ENCODE results near the gene NCF4.

NCF4 gene

GRCh38 chr22:36891646-36892045 is 30.8 kb downstream of the NCF4 start:
- Histone ChIP-seq H3K27me3 (replicated peaks; ENCODE audit: control insufficient read depth, insufficient read depth, low read length, poor library complexity, severe bottlenecking) (no peaks in the 10 kb centered on the region), H3K27ac (ENCODE audit: insufficient read depth, low read length, poor library complexity, severe bottlenecking) (no peak overlapping the region), H3K9me3 (ENCODE audit: control insufficient read depth, low read length) (no peaks in the 10 kb centered on the region), H3K36me3 (ENCODE audit: control insufficient read depth, insufficient read depth, low read length) (no peaks in the 10 kb centered on the region), H3K4me3 (ENCODE audit: insufficient read depth, low read depth, low read length, poor library complexity, severe bottlenecking) (no peak overlapping the region), H3K4me1 (ENCODE audit: control insufficient read depth, insufficient read depth, low read length, poor library complexity, severe bottlenecking) (no peaks in the 10 kb centered on the region)
- DNase-seq = no peak

- no peak for DNase-seq
Observed at GRCh38 chr22:36892292-36892691, 31.5 kb downstream of the NCF4 start.

GRCh38 chr22:36893262-36893661 is 32.5 kb downstream of the NCF4 start:
- Histone ChIP-seq H3K4me3 (ENCODE audit: insufficient read depth, low read depth, low read length, poor library complexity, severe bottlenecking) (no peak overlapping the region), H3K4me1 (ENCODE audit: control insufficient read depth, insufficient read depth, low read length, poor library complexity, severe bottlenecking) (no peaks in the 10 kb centered on the region), H3K27me3 (replicated peaks; ENCODE audit: control insufficient read depth, insufficient read depth, low read length, poor library complexity, severe bottlenecking) (no peaks in the 10 kb centered on the region), H3K27ac (ENCODE audit: insufficient read depth, low read length, poor library complexity, severe bottlenecking) (no peak overlapping the region), H3K9me3 (ENCODE audit: control insufficient read depth, low read length) (no peaks in the 10 kb centered on the region), H3K36me3 (ENCODE audit: control insufficient read depth, insufficient read depth, low read length) (no peaks in the 10 kb centered on the region)
- DNase-seq = no peak

More at GRCh38 chr22:36892292-36892691, 31.5 kb downstream of the NCF4 start:
- Histone ChIP-seq H3K4me3 (ENCODE audit: insufficient read depth, low read depth, low read length, poor library complexity, severe bottlenecking) (no peak overlapping the region), H3K27me3 (replicated peaks; ENCODE audit: control insufficient read depth, insufficient read depth, low read length, poor library complexity, severe bottlenecking) (no peaks in the 10 kb centered on the region), H3K36me3 (ENCODE audit: control insufficient read depth, insufficient read depth, low read length) (no peaks in the 10 kb centered on the region), H3K4me1 (ENCODE audit: control insufficient read depth, insufficient read depth, low read length, poor library complexity, severe bottlenecking) (no peaks in the 10 kb centered on the region), H3K9me3 (ENCODE audit: control insufficient read depth, low read length) (no peaks in the 10 kb centered on the region), H3K27ac (ENCODE audit: insufficient read depth, low read length, poor library complexity, severe bottlenecking) (no peak overlapping the region)

GRCh38 chr22:36894266-36894665 is 33.5 kb downstream of the NCF4 start:
- H3K4me3 ChIP-seq (ENCODE audit: insufficient read depth, low read depth, low read length, poor library complexity, severe bottlenecking) = no peak overlapping the region
- no peak for DNase-seq
- no peaks in the 10 kb centered on the region for H3K36me3 ChIP-seq (ENCODE audit: control insufficient read depth, insufficient read depth, low read length)
- H3K27ac ChIP-seq (ENCODE audit: insufficient read depth, low read length, poor library complexity, severe bottlenecking) = no peak overlapping the region
- H3K9me3 ChIP-seq (ENCODE audit: control insufficient read depth, low read length) = no peaks in the 10 kb centered on the region
- no peaks in the 10 kb centered on the region for H3K4me1 ChIP-seq (ENCODE audit: control insufficient read depth, insufficient read depth, low read length, poor library complexity, severe bottlenecking)
- H3K27me3 ChIP-seq (replicated peaks; ENCODE audit: control insufficient read depth, insufficient read depth, low read length, poor library complexity, severe bottlenecking) = no peaks in the 10 kb centered on the region

- Histone ChIP-seq H3K9me3 (ENCODE audit: control insufficient read depth, low read length) (no peaks in the 10 kb centered on the region), H3K36me3 (ENCODE audit: control insufficient read depth, insufficient read depth, low read length) (no peaks in the 10 kb centered on the region), H3K27ac (ENCODE audit: insufficient read depth, low read length, poor library complexity, severe bottlenecking) (no peak overlapping the region), H3K27me3 (replicated peaks; ENCODE audit: control insufficient read depth, insufficient read depth, low read length, poor library complexity, severe bottlenecking) (no peaks in the 10 kb centered on the region), H3K4me3 (ENCODE audit: insufficient read depth, low read depth, low read length, poor library complexity, severe bottlenecking) (no peak overlapping the region), H3K4me1 (ENCODE audit: control insufficient read depth, insufficient read depth, low read length, poor library complexity, severe bottlenecking) (no peaks in the 10 kb centered on the region)
- no peak for DNase-seq
Observed at GRCh38 chr22:36897611-36898010, 36.8 kb downstream of the NCF4 start.

- H3K27me3 ChIP-seq (replicated peaks; ENCODE audit: control insufficient read depth, insufficient read depth, low read length, poor library complexity, severe bottlenecking) = no peaks in the 10 kb centered on the region
- no peaks in the 10 kb centered on the region for H3K4me1 ChIP-seq (ENCODE audit: control insufficient read depth, insufficient read depth, low read length, poor library complexity, severe bottlenecking)
- no peaks in the 10 kb centered on the region for H3K9me3 ChIP-seq (ENCODE audit: control insufficient read depth, low read length)
- DNase-seq = no peak
- H3K36me3 ChIP-seq (ENCODE audit: control insufficient read depth, insufficient read depth, low read length) = no peaks in the 10 kb centered on the region
- H3K4me3 ChIP-seq (ENCODE audit: insufficient read depth, low read depth, low read length, poor library complexity, severe bottlenecking) = no peak overlapping the region
- H3K27ac ChIP-seq (ENCODE audit: insufficient read depth, low read length, poor library complexity, severe bottlenecking) = no peak overlapping the region
Observed at GRCh38 chr22:36898690-36899089, 37.9 kb downstream of the NCF4 start.

GRCh38 chr22:36899498-36899897 is 38.7 kb downstream of the NCF4 start:
- no peaks in the 10 kb centered on the region for H3K9me3 ChIP-seq (ENCODE audit: control insufficient read depth, low read length)
- no peaks in the 10 kb centered on the region for H3K4me1 ChIP-seq (ENCODE audit: control insufficient read depth, insufficient read depth, low read length, poor library complexity, severe bottlenecking)
- DNase-seq = no peak
- no peak overlapping the region for H3K4me3 ChIP-seq (ENCODE audit: insufficient read depth, low read depth, low read length, poor library complexity, severe bottlenecking)
- no peak overlapping the region for H3K27ac ChIP-seq (ENCODE audit: insufficient read depth, low read length, poor library complexity, severe bottlenecking)
- peaks cover under 1% of the 10 kb centered on the region for H3K27me3 ChIP-seq (replicated peaks; ENCODE audit: control insufficient read depth, insufficient read depth, low read length, poor library complexity, severe bottlenecking)
- no peaks in the 10 kb centered on the region for H3K36me3 ChIP-seq (ENCODE audit: control insufficient read depth, insufficient read depth, low read length)

GRCh38 chr22:36900225-36900624 is 39.4 kb downstream of the NCF4 start:
- no peak for DNase-seq
- H3K4me3 ChIP-seq (ENCODE audit: insufficient read depth, low read depth, low read length, poor library complexity, severe bottlenecking) = no peak overlapping the region
- H3K9me3 ChIP-seq (ENCODE audit: control insufficient read depth, low read length) = no peaks in the 10 kb centered on the region
- no peaks in the 10 kb centered on the region for H3K36me3 ChIP-seq (ENCODE audit: control insufficient read depth, insufficient read depth, low read length)
- H3K27ac ChIP-seq (ENCODE audit: insufficient read depth, low read length, poor library complexity, severe bottlenecking) = no peak overlapping the region
- H3K4me1 ChIP-seq (ENCODE audit: control insufficient read depth, insufficient read depth, low read length, poor library complexity, severe bottlenecking) = no peaks in the 10 kb centered on the region
- peaks cover 4% of the 10 kb centered on the region for H3K27me3 ChIP-seq (replicated peaks; ENCODE audit: control insufficient read depth, insufficient read depth, low read length, poor library complexity, severe bottlenecking)

GRCh38 chr22:36900880-36901279 is 40.1 kb downstream of the NCF4 start:
- Histone ChIP-seq H3K4me3 (ENCODE audit: insufficient read depth, low read depth, low read length, poor library complexity, severe bottlenecking) (no peak overlapping the region), H3K4me1 (ENCODE audit: control insufficient read depth, insufficient read depth, low read length, poor library complexity, severe bottlenecking) (no peaks in the 10 kb centered on the region), H3K9me3 (ENCODE audit: control insufficient read depth, low read length) (no peaks in the 10 kb centered on the region), H3K27me3 (replicated peaks; ENCODE audit: control insufficient read depth, insufficient read depth, low read length, poor library complexity, severe bottlenecking) (peaks cover 4% of the 10 kb centered on the region), H3K27ac (ENCODE audit: insufficient read depth, low read length, poor library complexity, severe bottlenecking) (no peak overlapping the region), H3K36me3 (ENCODE audit: control insufficient read depth, insufficient read depth, low read length) (no peaks in the 10 kb centered on the region)
- no peak for DNase-seq

- Histone ChIP-seq H3K9me3 (ENCODE audit: control insufficient read depth, low read length) (no peaks in the 10 kb centered on the region), H3K4me1 (ENCODE audit: control insufficient read depth, insufficient read depth, low read length, poor library complexity, severe bottlenecking) (no peaks in the 10 kb centered on the region), H3K27ac (ENCODE audit: insufficient read depth, low read length, poor library complexity, severe bottlenecking) (no peak overlapping the region), H3K27me3 (replicated peaks; ENCODE audit: control insufficient read depth, insufficient read depth, low read length, poor library complexity, severe bottlenecking) (peaks cover 4% of the 10 kb centered on the region), H3K4me3 (ENCODE audit: insufficient read depth, low read depth, low read length, poor library complexity, severe bottlenecking) (no peak overlapping the region), H3K36me3 (ENCODE audit: control insufficient read depth, insufficient read depth, low read length) (no peaks in the 10 kb centered on the region)
- no peak for DNase-seq
Observed at GRCh38 chr22:36901411-36902142, 40.8 kb downstream of the NCF4 start.
